ENCODE results near the gene KLK6.

DNA sequence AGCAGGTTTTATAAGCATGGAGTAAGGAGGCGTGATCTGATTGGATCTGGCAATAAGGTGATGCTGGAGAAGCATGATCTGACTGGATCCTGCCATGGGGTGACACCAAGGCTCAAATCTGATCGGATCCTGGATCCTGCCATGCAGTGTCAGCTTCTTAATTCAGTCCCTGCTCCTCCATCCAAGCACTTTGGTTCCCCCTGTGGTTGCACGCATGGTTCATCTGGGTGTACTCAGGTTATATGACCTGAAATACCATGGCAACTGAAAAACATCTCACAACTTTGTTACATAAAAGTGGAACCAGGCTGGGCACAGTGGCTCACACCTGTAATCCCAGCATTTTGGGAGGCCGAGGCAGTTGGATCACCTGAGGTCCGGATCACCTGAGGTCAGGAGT, 40.6 kb downstream of the KLK6 start:
- TF ChIP-seq, protein P1, sequence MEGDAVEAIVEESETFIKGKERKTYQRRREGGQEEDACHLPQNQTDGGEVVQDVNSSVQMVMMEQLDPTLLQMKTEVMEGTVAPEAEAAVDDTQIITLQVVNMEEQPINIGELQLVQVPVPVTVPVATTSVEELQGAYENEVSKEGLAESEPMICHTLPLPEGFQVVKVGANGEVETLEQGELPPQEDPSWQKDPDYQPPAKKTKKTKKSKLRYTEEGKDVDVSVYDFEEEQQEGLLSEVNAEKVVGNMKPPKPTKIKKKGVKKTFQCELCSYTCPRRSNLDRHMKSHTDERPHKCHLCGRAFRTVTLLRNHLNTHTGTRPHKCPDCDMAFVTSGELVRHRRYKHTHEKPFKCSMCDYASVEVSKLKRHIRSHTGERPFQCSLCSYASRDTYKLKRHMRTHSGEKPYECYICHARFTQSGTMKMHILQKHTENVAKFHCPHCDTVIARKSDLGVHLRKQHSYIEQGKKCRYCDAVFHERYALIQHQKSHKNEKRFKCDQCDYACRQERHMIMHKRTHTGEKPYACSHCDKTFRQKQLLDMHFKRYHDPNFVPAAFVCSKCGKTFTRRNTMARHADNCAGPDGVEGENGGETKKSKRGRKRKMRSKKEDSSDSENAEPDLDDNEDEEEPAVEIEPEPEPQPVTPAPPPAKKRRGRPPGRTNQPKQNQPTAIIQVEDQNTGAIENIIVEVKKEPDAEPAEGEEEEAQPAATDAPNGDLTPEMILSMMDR (IDR thresholded peaks at IDR 0.05; ENCODE audit: low read depth, low read length, missing input control): no peak
- TF ChIP-seq FOXA1 (IDR thresholded peaks at IDR 0.05) (no peak), YY1 (IDR thresholded peaks at IDR 0.05) (no peak), SP1 (IDR thresholded peaks at IDR 0.05) (no peak), RXRA (IDR thresholded peaks at IDR 0.05) (no peak), JUND (IDR thresholded peaks at IDR 0.05) (no peak), GABPA (IDR thresholded peaks at IDR 0.05 in 1 of 2, conservative IDR thresholded peaks at IDR 0.05 in 1 of 2) (no peak), TAF1 (conservative IDR thresholded peaks at IDR 0.05) (no peak), RAD21 (IDR thresholded peaks at IDR 0.05) (no peak), HNF4G (IDR thresholded peaks at IDR 0.05) (no peak)
- TF ChIP-seq, protein P2, sequence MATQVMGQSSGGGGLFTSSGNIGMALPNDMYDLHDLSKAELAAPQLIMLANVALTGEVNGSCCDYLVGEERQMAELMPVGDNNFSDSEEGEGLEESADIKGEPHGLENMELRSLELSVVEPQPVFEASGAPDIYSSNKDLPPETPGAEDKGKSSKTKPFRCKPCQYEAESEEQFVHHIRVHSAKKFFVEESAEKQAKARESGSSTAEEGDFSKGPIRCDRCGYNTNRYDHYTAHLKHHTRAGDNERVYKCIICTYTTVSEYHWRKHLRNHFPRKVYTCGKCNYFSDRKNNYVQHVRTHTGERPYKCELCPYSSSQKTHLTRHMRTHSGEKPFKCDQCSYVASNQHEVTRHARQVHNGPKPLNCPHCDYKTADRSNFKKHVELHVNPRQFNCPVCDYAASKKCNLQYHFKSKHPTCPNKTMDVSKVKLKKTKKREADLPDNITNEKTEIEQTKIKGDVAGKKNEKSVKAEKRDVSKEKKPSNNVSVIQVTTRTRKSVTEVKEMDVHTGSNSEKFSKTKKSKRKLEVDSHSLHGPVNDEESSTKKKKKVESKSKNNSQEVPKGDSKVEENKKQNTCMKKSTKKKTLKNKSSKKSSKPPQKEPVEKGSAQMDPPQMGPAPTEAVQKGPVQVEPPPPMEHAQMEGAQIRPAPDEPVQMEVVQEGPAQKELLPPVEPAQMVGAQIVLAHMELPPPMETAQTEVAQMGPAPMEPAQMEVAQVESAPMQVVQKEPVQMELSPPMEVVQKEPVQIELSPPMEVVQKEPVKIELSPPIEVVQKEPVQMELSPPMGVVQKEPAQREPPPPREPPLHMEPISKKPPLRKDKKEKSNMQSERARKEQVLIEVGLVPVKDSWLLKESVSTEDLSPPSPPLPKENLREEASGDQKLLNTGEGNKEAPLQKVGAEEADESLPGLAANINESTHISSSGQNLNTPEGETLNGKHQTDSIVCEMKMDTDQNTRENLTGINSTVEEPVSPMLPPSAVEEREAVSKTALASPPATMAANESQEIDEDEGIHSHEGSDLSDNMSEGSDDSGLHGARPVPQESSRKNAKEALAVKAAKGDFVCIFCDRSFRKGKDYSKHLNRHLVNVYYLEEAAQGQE (IDR thresholded peaks at IDR 0.05): no peak
- TF ChIP-seq, protein P3, sequence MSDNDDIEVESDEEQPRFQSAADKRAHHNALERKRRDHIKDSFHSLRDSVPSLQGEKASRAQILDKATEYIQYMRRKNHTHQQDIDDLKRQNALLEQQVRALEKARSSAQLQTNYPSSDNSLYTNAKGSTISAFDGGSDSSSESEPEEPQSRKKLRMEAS (IDR thresholded peaks at IDR 0.05): no peak
- TF ChIP-seq, protein P4, sequence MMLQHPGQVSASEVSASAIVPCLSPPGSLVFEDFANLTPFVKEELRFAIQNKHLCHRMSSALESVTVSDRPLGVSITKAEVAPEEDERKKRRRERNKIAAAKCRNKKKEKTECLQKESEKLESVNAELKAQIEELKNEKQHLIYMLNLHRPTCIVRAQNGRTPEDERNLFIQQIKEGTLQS (IDR thresholded peaks at IDR 0.05): no peak
- TF ChIP-seq, protein P5, sequence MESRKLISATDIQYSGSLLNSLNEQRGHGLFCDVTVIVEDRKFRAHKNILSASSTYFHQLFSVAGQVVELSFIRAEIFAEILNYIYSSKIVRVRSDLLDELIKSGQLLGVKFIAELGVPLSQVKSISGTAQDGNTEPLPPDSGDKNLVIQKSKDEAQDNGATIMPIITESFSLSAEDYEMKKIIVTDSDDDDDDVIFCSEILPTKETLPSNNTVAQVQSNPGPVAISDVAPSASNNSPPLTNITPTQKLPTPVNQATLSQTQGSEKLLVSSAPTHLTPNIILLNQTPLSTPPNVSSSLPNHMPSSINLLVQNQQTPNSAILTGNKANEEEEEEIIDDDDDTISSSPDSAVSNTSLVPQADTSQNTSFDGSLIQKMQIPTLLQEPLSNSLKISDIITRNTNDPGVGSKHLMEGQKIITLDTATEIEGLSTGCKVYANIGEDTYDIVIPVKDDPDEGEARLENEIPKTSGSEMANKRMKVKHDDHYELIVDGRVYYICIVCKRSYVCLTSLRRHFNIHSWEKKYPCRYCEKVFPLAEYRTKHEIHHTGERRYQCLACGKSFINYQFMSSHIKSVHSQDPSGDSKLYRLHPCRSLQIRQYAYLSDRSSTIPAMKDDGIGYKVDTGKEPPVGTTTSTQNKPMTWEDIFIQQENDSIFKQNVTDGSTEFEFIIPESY (IDR thresholded peaks at IDR 0.05): no peak

All from liver (tissue), 3 donors.